Stimulated activated CD4-positive, alpha-beta T cell treated with anti-CD3 and anti-CD28 coated beads, TNF-alpha, amount 100 ng/mL, for 48 hours (primary cell): ENCODE data around the gene FBXO48.
"Not testable (repeated sequence)": the region's sequence is repeated elsewhere in the genome, so short reads cannot be mapped to it uniquely, and the experiment has no call there.

Experiments
- DNase-seq, 3 donors: peaks; one replicate each; pipeline ENCODE4 v3.0.0-alpha.2; 2020; ENCODE audit warnings: low read depth in 3 of 3

FBXO48 gene, protein sequence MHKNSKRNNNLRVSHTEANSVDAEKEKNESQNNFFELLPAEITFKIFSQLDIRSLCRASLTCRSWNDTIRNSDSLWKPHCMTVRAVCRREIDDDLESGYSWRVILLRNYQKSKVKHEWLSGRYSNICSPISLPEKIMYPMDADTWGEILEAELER

DNA sequence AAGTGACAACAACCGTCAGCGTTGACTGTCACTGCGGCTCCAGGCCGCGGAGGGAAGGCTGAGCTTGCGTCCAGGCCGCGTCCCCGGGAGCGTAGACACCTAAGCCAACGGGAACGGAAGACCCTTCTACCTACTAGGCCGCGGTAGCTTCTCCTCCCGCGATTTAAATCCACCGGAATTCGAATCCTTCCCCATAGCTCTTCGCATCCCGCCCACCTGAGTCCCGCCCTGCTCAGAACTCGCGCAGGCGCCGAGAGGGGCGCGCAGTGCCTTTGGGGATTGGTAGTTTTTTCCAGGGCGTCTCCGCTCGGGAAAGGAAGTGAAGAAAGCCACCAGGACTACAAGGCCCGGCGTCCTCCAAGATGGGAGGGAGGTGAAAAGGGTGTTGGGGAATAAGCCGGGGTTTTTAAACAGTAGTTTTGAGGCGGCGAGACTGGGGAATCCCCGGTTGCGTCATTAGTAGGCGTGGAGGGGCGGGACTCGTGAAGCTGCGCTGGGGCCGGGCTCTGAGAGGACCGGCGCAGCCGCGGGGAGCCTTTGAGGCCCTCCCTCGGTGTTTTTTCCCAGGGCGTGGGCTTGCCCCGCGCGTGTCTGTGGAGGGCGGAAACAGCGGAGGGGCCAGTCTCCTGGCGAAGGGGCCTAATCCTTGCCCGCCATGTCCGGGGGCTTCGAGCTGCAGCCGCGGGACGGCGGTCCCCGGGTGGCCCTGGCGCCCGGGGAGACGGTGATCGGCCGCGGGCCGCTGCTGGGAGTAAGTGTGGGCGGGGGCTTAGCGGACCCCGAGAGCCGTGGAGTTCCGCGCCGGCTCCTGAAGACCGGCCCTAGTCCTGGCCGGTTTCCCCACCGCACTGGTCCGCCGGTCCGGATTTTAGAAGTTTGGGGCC lies at the start of gene FBXO48, which contains the start of gene APLF:
Gene FBXO48, minus strand, starts transcription at position 218 of the 884 bp plus-strand sequence. CDS start 2,149 bp downstream, outside the sequence.
Gene APLF, plus strand, starts transcription at position 509 of the 884 bp plus-strand sequence. Its CDS starts 147 bp downstream, at position 656.
- DNase-seq = peak; percentile 93 to 96 (median 96)

DNA sequence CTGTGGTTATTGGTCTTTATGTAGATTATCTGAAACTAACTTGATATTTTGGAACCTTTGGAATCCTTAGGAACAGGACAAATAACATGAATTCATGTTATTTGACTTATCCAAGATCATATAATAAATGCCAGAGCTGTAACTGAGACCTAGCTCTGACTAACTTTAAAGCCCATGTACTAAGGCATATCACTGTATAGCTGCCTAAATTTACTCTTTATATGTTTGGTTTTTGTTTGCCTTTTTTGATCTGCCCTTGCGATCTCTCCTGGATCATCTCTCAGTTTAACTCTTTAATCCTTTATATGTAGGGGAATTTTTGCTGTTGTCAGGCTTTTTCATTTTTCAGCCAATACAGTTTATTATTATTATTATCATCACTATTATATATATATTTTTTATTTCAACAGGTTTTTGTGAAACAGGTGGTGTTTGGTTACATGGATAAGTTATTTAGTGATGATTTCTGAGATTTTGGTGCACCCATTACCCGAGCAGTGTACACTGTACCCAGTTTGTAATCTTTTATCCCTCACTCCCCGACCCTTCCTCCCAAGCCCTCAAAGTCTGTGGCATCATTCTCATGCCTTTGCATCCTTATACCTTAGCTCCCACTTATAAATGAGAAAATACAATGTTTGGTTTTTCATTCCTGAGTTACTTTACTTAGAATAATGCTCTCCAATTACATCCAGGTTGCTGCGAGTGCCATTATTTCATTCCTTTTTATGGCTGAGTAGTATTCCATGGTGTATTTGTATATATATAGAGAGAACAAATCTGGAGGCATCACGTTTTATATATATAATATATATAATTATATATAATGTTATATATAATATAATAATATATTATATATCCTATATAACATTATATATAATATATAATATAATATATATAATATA lies 49.2 kb upstream of the FBXO48 start:
- no peak for DNase-seq

DNA sequence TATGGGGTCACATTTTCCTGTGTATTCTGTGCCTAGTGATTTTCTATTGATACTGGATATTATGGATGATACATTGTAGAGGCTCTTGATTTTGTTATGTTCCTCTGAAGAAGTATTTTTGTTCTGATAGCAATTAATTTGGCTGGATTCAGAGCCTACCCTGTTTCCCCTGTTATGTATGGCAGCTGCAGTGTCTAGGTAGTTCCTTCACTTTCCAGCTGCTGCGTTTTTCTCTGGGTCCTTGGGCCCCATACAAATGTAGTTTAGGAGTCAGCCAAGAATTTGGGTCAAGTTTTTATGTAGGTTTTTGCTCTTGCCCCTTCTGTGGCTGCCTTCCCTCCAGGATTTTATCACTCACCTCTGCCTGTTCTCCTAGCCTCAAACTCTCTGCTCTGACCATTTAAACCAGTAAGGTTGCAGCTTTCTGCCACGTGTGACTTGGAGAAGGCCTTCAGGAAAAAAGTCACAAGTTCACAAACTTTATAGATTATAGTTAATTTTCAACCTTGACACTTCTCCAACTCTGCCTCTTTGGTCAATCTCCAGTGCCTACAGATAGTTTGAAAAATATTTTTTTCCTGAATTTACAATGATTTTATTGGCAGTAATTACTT lies 47.3 kb upstream of the FBXO48 start:
- no peak for DNase-seq

DNA sequence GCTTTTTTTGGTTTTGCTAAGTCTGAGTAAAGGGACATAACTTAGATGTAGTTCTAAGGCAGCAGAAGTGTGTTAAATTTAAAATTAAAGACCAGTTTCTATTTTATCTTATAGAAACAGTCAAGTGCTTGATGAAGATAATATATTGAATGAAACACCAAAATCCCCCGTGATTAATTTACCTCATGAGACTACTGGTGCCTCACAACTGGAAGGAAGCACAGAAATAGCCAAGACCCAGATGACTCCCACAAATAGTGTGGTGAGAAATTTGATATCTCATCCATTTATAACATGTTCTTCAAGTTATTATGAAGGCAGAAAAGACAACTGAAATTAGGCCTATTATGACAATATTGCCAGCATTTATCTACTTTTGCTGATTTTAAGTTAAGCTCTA lies 45.9 kb upstream of the FBXO48 start:
- DNase-seq = no peak

DNA sequence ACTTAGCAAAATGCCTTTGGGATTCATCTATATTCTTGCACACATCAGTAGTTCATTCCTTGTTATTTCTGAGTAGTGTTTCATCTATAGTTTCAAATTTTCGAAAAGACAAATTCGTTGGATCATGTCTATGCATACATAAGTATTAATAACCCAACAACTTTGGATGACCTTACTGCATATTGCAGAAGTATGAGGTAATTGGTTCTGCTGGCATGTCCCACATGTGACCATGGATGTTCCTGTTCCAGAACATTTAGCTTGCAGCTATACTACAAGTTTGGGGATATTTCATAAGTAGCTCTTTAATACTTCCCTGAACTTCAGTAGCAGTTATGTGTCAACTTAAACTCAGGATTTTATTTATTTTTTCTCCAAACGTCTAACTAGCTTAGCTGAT lies 45.2 kb upstream of the FBXO48 start:
- no peak for DNase-seq

DNA sequence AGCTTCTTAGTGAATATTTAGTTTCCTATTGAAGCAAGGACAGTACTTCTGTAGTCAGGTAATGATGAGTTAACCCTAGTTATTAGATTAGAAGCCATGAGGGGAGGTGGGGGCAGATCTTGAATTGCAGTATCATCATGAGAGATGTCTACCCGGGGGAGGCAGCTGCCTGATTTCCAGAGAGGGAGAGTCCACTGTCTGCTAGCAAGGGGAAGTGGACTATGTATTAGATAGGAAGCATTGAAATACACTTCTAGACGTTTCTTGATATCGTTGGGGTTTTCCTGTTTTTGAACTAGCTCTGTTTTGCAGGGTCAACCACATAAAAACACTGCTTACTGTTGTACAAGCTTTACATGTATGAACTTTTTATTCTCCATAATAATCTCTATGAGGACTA lies 39.1 kb upstream of the FBXO48 start:
- no peak for DNase-seq

DNA sequence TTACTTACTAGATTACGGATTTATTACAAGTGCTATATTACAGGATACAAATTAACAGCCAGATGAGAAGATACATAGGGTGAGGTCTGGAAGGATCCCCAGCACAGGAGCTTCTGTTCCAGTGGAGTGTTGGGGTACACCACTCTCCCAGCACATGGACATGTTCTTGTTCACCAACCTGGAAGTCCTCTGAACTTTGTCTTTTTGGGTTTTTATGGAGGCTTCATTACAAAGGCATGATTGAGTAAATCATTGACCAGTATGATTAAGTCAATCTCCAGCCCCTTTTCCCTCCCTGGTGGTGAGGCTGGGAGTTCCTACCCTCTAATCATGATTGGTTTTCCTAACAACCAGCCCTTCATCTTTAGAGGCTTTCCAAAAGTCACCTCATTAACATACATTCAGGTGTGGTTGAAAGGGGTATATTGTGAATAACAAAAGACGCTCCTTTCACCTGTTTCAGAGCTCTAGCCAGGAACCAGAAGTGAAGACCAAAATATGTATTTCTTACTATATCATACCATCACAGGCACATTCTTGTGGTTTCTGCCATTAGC lies 38.6 kb upstream of the FBXO48 start:
- no peak for DNase-seq

DNA sequence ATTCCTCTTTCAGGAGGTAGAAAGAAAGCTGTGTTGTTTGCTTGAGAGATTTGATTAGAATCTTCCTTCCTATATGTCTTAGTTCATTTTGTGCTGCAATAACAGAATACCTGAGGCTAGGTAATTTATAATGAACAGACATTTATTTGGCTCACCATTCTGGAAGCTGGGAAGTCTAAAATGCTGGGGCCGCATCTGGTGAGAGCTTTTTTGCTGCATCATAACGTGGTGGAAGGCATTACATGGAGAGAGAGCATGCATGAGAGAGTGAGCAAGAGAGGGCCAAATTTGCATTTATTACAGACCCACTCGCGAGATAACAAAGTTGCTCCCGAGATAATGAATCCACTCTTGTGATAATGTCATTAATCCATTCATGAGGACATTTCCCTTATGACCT lies 34.7 kb upstream of the FBXO48 start:
- DNase-seq = no peak

DNA sequence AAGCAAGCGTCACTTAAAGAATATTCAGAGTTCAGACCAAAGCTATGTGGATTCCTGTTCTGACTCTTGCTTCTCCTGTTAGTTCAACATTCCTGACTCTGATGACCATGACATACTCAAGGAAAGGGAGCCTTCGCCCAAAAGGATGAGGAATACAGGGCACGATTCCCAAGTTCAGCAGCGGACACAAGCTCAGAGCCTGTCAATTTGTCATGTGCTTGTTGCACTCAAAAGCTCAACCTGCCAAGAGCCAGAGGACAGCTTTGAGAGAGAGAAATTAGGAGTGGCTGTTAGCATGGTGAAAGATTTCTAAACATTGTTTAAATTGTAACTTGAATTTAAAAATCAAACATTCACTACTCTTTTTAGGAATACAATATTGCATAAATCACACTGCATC lies 33.6 kb upstream of the FBXO48 start:
- DNase-seq = no peak

DNA sequence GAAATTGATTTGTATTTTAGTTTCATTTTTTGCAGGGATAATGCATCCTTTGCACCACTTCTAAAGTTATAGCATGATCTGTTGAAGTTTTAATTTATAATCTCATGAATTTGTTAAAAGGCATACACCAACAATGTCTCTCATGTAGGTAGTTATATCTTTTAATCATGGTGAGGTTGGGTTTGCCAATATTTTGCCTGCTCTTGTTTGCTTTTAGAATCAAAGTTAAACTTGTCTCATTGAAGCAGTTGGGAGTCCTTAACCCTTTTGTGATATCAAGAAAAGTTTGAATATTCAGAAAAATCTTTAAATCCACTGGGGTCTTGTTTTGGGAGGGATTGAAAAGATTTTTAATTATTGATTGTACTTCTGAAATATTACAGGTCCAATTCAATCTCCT lies 32.0 kb upstream of the FBXO48 start:
- DNase-seq = no peak

DNA sequence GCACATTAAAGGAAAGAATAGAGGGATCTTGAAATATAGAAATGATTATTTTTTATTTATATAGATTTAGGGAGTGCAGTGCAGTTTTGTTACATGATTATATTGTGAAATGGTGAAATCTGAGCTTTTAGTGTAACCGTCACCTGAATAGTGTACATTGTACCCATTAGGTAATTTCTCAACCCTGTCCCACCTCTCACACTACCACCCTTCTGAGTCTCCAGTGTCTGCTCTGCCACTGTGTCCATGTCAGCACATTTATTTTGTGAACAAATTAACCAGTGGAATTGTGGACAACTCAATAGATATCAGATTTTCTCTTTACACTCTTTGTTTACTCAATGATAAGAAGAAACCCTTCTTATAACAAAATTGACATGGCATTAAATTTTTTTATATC lies 24.5 kb upstream of the FBXO48 start:
- no peak for DNase-seq

DNA sequence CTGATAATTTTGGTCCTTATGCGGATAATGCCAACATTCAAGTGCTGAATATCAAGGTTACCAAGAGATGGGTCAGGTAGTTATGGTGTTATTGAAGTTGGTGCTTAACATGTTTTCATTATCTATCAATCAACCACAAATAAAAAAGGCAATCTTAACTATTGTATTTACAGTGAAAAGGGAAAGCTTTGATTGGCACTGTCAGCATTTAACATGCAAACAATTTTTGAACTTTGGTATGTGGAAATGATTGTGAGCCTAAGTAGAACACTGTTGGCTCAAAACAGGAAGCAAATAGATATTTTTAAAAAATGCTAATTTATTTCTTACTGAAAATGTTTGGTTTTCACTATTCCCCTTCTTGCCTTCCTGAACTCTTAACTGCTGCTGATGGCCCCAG lies 22.2 kb upstream of the FBXO48 start:
- DNase-seq = no peak

DNA sequence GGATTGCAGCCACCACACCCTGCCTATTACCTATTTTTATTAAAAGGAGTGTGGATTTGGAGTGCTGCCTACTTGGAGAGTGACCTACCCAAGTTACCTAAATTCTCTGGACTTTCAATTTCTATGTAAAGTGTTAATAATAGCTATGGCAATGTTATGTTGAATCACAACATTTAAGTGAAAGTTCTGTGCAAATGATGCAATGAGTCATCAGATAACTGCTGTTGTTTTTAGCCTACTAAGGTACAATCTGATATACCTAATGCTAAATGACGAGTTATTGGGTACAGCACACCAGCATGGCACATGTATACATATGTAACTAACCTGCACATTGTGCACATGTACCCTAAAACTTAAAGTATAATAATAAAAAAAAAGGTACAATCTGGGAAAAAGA lies 21.5 kb upstream of the FBXO48 start:
- DNase-seq = not testable (repeated sequence)

DNA sequence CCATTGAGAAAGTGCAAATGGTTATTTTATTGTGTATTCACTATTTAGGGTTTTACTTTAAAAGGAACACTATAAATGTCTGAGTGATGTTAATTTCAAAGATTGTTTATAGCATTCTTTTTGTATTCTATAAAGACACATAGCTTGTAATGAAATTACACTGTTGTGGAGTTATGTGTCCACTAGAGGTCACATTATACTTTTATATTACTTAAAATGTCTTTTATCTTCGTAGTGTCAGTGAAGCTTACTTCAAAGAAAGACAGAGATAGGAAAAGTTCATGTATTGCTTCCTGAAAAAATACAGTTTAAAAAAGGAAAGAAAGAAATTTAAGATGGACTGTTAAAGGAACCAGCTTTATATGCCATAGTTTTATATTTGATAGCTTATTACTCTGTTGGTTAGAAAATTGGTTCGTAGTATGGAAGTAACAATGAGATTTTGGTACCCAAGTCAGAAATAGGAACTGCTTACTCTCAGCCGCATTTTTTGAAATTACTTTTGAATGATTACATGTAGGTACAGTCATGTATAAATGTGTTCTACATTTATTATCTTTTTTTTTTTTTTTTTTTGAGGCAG lies 20.8 kb upstream of the FBXO48 start:
- DNase-seq = no peak

DNA sequence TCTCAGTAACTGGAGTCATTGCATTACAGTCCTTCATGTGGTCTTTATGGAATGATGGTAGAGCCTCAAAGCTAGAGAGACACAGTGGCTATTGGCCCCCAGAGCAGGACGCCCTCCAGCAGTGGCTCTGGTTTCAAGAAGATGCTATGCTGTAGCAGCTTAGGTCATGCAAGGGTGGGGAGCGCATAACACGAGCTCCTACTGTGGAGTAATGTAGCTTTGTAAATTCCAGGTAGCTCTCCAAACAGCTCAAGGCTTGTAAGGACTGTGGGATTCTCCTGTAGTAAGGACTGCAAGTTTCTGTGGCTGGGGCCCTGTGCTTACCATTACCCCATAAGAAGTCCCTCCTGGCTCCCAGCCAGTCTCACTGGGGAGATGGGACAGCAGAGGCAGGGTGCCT lies 15.9 kb upstream of the FBXO48 start:
- no peak for DNase-seq

DNA sequence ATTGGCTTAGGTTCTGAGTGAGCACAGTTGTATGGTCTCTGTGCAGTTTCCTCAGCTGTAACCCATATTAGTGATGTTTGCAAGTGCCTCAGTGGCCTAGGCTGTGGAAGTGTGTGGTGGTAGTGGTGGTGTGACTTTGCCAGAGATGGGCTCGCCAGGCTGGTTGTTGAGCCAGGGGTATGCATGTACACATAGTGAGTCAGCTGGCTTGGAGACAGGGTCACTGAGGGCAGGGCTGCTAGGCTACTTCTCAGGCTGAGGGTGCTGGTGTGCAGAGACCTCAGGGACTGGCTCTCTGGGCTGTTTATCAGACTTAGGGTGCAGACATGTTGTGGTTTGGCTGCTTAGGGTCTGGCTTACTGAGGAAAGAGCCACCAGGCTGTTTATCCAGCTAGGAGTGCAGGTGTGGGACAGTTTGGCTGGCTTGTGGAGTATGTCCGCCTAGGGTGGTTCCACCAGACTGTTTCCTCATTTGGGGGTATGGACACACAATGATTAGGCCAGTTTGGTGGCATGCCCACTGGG lies 15.3 kb upstream of the FBXO48 start:
- DNase-seq = no peak

DNA sequence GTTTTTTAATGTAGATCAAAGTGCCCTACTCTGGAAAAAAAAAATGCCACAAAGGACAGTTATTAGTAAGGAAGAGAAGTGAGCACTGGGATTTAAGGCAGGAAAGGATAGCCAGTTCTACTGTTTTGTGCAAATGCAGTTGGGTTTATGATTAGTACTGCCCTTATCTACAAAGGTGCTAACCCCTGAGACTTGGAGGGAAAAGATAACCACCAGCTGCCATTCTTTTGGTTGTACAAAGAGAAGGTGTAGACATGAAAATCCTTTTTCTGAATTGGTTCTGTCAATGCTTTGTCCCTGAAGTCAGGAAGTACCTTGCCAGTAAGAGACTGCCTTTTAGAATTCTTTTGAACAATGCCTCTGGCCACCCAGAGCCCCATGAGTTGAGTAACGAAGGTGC lies 11.6 kb upstream of the FBXO48 start:
- DNase-seq = no peak

DNA sequence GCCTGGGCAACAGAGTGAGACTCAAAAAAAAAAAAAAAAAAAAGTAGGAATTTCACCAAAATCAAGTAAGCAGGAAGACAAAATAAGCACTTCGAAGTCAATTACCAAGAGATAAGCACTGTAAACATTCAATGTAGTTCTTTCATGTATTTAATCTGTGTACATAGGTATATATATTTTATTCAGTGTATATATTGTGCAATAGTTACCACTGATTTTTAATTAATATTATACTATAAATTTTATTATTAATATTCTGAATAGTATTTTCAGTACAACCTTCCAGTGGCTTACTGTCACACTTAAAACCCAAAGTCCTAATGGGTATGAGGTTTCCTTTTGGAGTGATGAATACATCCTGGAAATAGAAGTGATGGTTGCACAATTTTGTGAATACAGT lies 9.4 kb upstream of the FBXO48 start:
- no peak for DNase-seq

DNA sequence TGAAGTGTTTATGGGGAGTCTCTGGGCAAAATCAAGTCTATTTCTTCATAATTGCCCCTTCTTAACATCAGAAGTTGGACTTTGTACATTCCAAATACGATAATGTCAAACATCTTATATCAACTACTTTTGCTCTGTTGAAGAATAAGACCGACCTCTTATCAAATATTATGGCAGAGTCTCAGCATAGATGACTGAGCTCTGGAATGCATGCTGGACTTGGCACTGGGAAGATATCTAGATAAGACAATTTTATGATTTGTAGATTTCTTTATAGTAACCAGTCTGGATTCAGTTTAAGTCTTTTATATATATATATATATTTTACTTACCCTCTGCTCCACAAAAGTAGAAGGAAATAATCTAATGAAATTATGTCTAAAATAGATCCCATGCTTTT lies 8.5 kb upstream of the FBXO48 start:
- DNase-seq = no peak

DNA sequence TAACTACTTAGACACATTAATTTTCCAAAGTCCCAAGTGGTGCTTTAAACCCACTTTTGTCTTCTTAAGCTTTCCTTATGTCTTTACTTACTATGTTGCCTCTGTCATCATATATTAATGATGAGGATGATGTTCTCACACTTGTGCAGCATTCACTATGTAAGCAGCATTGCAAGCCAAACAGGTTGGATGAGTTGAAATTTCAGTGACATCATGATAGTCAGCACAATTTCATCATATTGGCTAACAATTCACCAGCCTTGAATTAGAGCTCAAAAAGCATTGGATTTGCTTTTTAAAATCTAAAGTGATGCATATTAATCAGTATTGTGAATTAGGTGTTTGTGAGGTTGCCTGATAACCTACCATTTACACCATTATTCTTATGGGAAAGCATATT lies 8.0 kb upstream of the FBXO48 start:
- no peak for DNase-seq
